Aorta (tissue), 5 donors: Measurements from ENCODE around the gene PI4KA. TPM values are rescaled to one million over a fixed set of nuclear protein-coding genes. Genes with fewer than 3 reads are reported as not detected.

Experiments
- ATAC-seq: fragments of 200-7000 bp; cut with Tn5 transposase; one replicate; pipeline ENCODE4 v1.9.1; 2022; ENCODE audit warnings: moderate library complexity; ENCODE audit not compliant: low FRiP score
- DNase-seq, 2 donors: peaks; one replicate each; pipeline ENCODE4 v3.0.0-alpha.2; 2020
- H3K27ac ChIP-seq, 2 donors: one replicate each; pipeline ENCODE4 v1.5.1; 2013; ENCODE audit warnings: low read length in 2 of 2, mild to moderate bottlenecking in 2 of 2, moderate library complexity in 2 of 2, control low read depth in 1 of 2, inconsistent platforms in 1 of 2, low read depth in 1 of 2
- H3K27me3 ChIP-seq, 2 donors: one replicate each; pipeline ENCODE4 v1.6.1; 2013; ENCODE audit warnings: control low read depth in 1 of 2, low read length in 1 of 2, mild to moderate bottlenecking in 1 of 2, moderate library complexity in 1 of 2; ENCODE audit not compliant: insufficient read depth in 2 of 2, control insufficient read depth in 1 of 2
- H3K36me3 ChIP-seq, 2 donors: one replicate each; pipeline ENCODE4 v1.6.1; 2013; ENCODE audit warnings: control low read depth in 1 of 2, low read length in 1 of 2, mild to moderate bottlenecking in 1 of 2; ENCODE audit not compliant: insufficient read depth in 2 of 2, control insufficient read depth in 1 of 2
- H3K4me1 ChIP-seq, 2 donors: one replicate each; pipeline ENCODE4 v1.6.1; 2013; ENCODE audit warnings: low read length in 2 of 2, control low read depth in 1 of 2, mild to moderate bottlenecking in 1 of 2, moderate library complexity in 1 of 2; ENCODE audit not compliant: insufficient read depth in 2 of 2, control insufficient read depth in 1 of 2
- H3K4me3 ChIP-seq, 2 donors: one replicate each; pipeline ENCODE4 v1.5.1; 2013; ENCODE audit warnings: low read length in 2 of 2, control low read depth in 1 of 2, mild to moderate bottlenecking in 1 of 2
- H3K9me3 ChIP-seq: one replicate; pipeline ENCODE4 v1.6.1; 2013; ENCODE audit warnings: mild to moderate bottlenecking, low read length; ENCODE audit not compliant: control insufficient read depth
- WGBS, 2 donors: extraction: QIAGEN DNeasy Blood & Tissue Kit; methylation state at CpG; one replicate each; pipeline ENCODE4 v1.1.7; 2013; 5-methylcytosine and 5-hydroxymethylcytosine counted together
- intact Hi-C, 2 donors: fragments of 100-400 bp; cut with DNase I; formaldehyde crosslinking; loops; one replicate each; pipeline versions ENCODE4 v1.14.2 to v1.15.0; 2022
- polyA plus RNA-seq, 2 donors: library from polyadenylated mRNA; stranded (reverse); fragments of 200-250 nt; gene quantifications; one replicate each; pipeline ENCODE4 v1.2.3, GENCODE V29; 2013
- total RNA-seq, 2 donors: library from RNA; stranded (reverse); fragmentation: NEBNext Ultra II Directional; extraction: Animal tissue kit (Norgen Biotek cat#: 25700); gene quantifications; one replicate each; pipeline ENCODE4 v1.2.1, GENCODE V29; 2021
- donor health status: healthy with polysubstance abuse.
- donor health status: Bipolar disorder and iron deficiency.
- donor health status: DM: no; HTN: no; CAD: no.
- donor health status: DM: no; HTN: no; CAD: no.
- donor health status: DM: yes; HTN: yes; CAD: no.

Gene PI4KA
- total and polyA plus RNA-seq, 4 donors: 21.9 to 107 (median 74.8) TPM

GRCh38 chr22:20787746-20788626 lies 70.6 kb downstream of the PI4KA start:
- intact Hi-C loops: no loop called here
- Histone ChIP-seq H3K36me3 (peaks cover 0 to 5% of the 10 kb centered on the region in 2 donors), H3K4me3 (no peak overlapping the region), H3K4me1 (no peaks in the 10 kb centered on the region), H3K9me3 (no peaks in the 10 kb centered on the region), H3K27me3 (no peaks in the 10 kb centered on the region), H3K27ac (no peak overlapping the region)
- WGBS, 2 donors: 90 to 95% methylated on average over 4 of the region's 4 CpGs
- no peak for DNase-seq
- no peak for ATAC-seq

GRCh38 chr22:20787223-20787622 lies 71.4 kb downstream of the PI4KA start:
- Histone ChIP-seq H3K27me3 (no peaks in the 10 kb centered on the region), H3K27ac (no peak overlapping the region), H3K36me3 (peaks cover 0 to 5% of the 10 kb centered on the region in 2 donors), H3K9me3 (no peaks in the 10 kb centered on the region), H3K4me1 (no peaks in the 10 kb centered on the region), H3K4me3 (no peak overlapping the region)
- DNase-seq: no peak
- intact Hi-C loops: no loop called here
- no peak for ATAC-seq
- whole genome bisulfite sequencing, 2 donors: 96 to 97% methylated on average over 4 of the region's 4 CpGs

GRCh38 chr22:20786536-20786979 lies 72.1 kb downstream of the PI4KA start:
- ATAC-seq: peak; percentile 40
- Histone ChIP-seq H3K27me3 (no peaks in the 10 kb centered on the region), H3K4me3 (no peak overlapping the region), H3K36me3 (peaks cover 0 to 5% of the 10 kb centered on the region in 2 donors), H3K9me3 (no peaks in the 10 kb centered on the region), H3K27ac (no peak overlapping the region), H3K4me1 (no peaks in the 10 kb centered on the region)
- intact Hi-C loops: no loop called here
- WGBS, 2 donors: 49% methylated on average over 10 of the region's 10 CpGs
- DNase-seq: no peak

- intact Hi-C loops: no loop called here
- Histone ChIP-seq H3K36me3 (peaks cover 0 to 5% of the 10 kb centered on the region in 2 donors), H3K27ac (no peak overlapping the region), H3K27me3 (no peaks in the 10 kb centered on the region), H3K4me3 (no peak overlapping the region), H3K4me1 (no peaks in the 10 kb centered on the region), H3K9me3 (no peaks in the 10 kb centered on the region)
- ATAC-seq (no peak), DNase-seq (no peak)
- 82 to 88% methylated on average over 8 of the region's 8 CpGs for WGBS, 2 donors
Measured at GRCh38 chr22:20786048-20786447, 72.6 kb downstream of the PI4KA start.

- Histone ChIP-seq H3K27ac (no peak overlapping the region), H3K27me3 (no peaks in the 10 kb centered on the region), H3K36me3 (peaks cover 0 to 5% of the 10 kb centered on the region in 2 donors), H3K9me3 (no peaks in the 10 kb centered on the region), H3K4me3 (no peak overlapping the region), H3K4me1 (no peaks in the 10 kb centered on the region)
- ATAC-seq: no peak
- intact Hi-C loops: no loop called here
- WGBS, 2 donors: 89 to 94% methylated on average over 3 of the region's 3 CpGs
- no peak for DNase-seq
Measured at GRCh38 chr22:20785415-20785814, 73.2 kb downstream of the PI4KA start.

GRCh38 chr22:20783844-20784723 lies 74.5 kb downstream of the PI4KA start:
- Histone ChIP-seq H3K36me3 (peaks cover 0 to 5% of the 10 kb centered on the region in 2 donors), H3K9me3 (no peaks in the 10 kb centered on the region), H3K27ac (no peak overlapping the region), H3K4me3 (no peak overlapping the region), H3K27me3 (no peaks in the 10 kb centered on the region), H3K4me1 (no peaks in the 10 kb centered on the region)
- intact Hi-C loops: no loop called here
- no peak for DNase-seq
- 80 to 81% methylated on average over 14 of the region's 14 CpGs for WGBS, 2 donors
- ATAC-seq: no peak

GRCh38 chr22:20783300-20783673 lies 75.3 kb downstream of the PI4KA start:
- no peaks in the 10 kb centered on the region for H3K4me1 ChIP-seq
- DNase-seq (no peak), ATAC-seq (no peak)
- intact Hi-C loops: no loop called here
- 96 to 97% methylated on average over 3 of the region's 3 CpGs for whole genome bisulfite sequencing, 2 donors
- H3K4me3 ChIP-seq: no peak overlapping the region
- H3K27ac ChIP-seq: no peak overlapping the region
- H3K9me3 ChIP-seq: no peaks in the 10 kb centered on the region
- no peaks in the 10 kb centered on the region for H3K27me3 ChIP-seq
- peaks cover 0 to 3% of the 10 kb centered on the region in 2 donors for H3K36me3 ChIP-seq

GRCh38 chr22:20782596-20783299 lies 75.9 kb downstream of the PI4KA start:
- 92 to 95% methylated on average over 4 of the region's 4 CpGs for WGBS, 2 donors
- intact Hi-C loops: no loop called here
- no peak for ATAC-seq
- Histone ChIP-seq H3K4me3 (no peak overlapping the region), H3K36me3 (no peaks in the 10 kb centered on the region), H3K27me3 (no peaks in the 10 kb centered on the region), H3K27ac (no peak overlapping the region), H3K9me3 (no peaks in the 10 kb centered on the region), H3K4me1 (no peaks in the 10 kb centered on the region)
- DNase-seq: no peak
